GM21528 (cell line): ENCODE results near the gene ARSJ.
"Not testable (repeated sequence)": the region's sequence is repeated elsewhere in the genome, so short reads cannot be mapped to it uniquely, and the experiment has no call there.

Source experiments
- ATAC-seq: cut with Tn5 transposase; IDR thresholded peaks from one replicate; pipeline ENCODE4 v1.9.1; 2021; ENCODE audit warnings: mild to moderate bottlenecking, moderate library complexity; ENCODE audit not compliant: unreplicated experiment, low FRiP score

The ARSJ gene

GRCh38 chr4:113959539-113959937 lies 19.9 kb downstream of the ARSJ start:
- no peak for ATAC-seq

- ATAC-seq, result no peak
Observed at GRCh38 chr4:113958766-113959538, 20.5 kb downstream of the ARSJ start.

- no peak for ATAC-seq
Observed at GRCh38 chr4:113957956-113958355, 21.5 kb downstream of the ARSJ start.

GRCh38 chr4:113955948-113956347 lies 23.5 kb downstream of the ARSJ start:
- no peak for ATAC-seq

GRCh38 chr4:113955411-113955810 lies 24.0 kb downstream of the ARSJ start:
- no peak for ATAC-seq

GRCh38 chr4:113953888-113954287 lies 25.6 kb downstream of the ARSJ start:
- no peak for ATAC-seq

- peak; percentile 92 for ATAC-seq
Observed at GRCh38 chr4:113952452-113953029, 26.9 kb downstream of the ARSJ start.

DNA sequence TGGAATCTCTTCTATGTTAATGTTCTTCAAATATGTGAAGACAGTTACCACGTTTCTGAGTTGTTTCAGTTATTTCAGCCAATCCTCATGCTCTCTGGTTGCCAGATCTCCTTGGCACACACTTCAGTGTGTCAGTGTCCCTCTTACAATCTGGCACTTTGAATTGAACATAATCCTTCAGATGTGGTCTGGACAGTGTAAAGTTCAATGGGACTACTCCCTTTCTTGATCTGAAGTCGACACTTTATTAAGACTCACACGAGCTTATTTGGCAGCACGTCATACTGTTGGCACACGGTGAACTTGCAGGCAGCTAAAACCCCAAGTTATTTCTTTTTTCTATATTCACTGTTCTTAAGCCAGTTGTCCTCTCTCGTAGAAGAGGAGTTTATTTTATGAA lies 28.2 kb downstream of the ARSJ start:
- no peak for ATAC-seq

GRCh38 chr4:113950207-113950606 lies 29.2 kb downstream of the ARSJ start:
- ATAC-seq, result no peak

- ATAC-seq, result no peak
Observed at GRCh38 chr4:113947484-113947883, 32.0 kb downstream of the ARSJ start.

- no peak for ATAC-seq
Observed at GRCh38 chr4:113945906-113946305, 33.5 kb downstream of the ARSJ start.

DNA sequence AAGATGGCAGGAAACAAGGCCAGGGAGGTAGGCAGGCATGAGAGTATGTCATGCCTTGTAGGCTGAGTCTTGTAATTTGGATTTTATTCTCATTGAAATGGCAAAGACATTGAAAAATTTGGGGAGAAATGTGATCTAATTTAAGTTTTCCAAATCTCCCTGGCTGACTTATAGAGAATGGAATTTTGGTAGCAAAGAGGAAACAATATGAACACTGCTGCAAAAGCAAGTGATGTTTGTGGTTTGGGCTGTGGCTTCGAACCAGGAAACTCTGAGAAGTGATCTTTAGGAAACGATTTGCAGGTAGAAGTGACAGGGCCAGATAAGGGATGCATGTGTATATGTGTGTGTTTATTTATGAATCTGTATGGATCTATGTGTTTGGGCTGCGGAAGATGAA lies 35.6 kb downstream of the ARSJ start:
- no peak for ATAC-seq

GRCh38 chr4:113943085-113943484 lies 36.4 kb downstream of the ARSJ start:
- no peak for ATAC-seq

GRCh38 chr4:113941836-113942235 lies 37.6 kb downstream of the ARSJ start:
- ATAC-seq, result no peak

DNA sequence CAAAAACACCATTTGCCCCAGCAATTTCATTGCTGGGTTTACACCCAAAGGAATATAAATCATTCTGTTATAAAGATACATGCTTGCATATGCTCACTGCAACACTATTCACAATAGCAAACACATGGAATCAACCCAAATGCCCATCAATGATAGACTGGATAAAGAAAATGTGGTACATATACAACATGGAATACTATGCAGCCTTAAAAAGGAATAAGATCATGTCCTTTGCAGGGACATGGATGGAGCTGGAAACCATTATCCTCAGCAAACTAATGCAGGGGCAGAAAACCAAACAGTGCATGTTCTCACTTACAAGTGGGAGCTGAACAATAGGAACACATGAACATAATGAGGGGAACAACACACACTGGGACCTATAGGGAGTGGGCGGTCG lies 39.3 kb downstream of the ARSJ start:
- ATAC-seq, result not testable (repeated sequence)

DNA sequence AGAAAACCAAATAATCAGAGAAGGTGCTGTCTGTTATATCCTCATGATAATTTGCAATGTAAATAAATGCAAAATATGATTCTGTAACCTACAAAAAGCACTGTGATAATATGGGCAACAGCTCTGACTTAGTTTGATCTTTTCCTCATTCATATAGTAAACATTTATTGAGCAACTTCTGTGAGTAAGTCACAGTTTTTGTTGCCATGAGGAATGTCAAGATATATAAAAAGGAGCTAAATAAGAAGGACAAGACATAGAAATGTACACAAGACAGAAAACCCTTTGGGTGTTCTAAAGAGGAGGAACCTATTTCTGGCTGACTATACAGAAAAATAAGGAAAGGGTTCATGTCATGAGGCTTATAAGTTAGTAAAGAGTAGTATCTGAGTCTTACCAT lies 44.3 kb downstream of the ARSJ start:
- ATAC-seq, result no peak

DNA sequence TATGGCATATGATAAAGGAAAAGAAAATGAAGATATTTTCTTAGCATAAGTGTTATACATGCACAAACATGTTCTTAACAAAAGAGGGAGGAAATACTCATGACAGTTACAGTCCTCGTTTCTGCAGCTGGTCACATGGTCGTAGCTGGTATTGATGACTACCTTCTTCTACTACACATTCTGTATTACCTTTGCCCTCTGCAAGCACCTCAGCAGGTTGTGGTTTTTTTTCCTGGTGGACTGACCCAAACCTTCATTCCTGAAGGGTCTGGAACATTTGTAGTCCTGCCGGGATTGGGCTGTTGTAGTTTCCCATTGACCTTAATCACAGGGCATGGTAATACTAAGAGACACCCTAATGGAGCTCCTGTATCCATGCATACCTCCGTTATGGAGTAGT lies 54.7 kb downstream of the ARSJ start:
- ATAC-seq, result not testable (repeated sequence)

GRCh38 chr4:113921089-113921794 lies 58.2 kb downstream of the ARSJ start:
- no peak for ATAC-seq

DNA sequence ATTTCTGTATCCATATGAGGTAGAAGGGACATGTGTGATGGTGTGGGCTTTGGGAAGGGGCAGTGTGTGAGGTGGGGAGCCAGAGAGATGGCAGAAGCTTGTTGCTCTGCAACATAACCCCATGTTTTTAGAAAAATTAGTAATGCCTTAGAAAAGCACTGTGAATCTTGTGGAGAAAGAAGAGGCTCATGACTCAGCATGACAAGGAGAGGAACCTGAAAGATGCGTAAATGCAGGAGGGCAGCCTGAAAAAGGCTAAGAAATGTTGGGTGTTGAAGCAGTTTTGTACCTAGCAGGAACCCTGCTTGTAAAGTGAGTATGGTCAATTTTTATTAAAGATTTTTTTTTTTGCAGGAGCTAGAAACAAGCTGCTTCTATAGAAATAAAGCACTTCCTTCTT lies 59.8 kb downstream of the ARSJ start:
- ATAC-seq, result no peak

GRCh38 chr4:113919145-113919544 lies 60.3 kb downstream of the ARSJ start:
- no peak for ATAC-seq

DNA sequence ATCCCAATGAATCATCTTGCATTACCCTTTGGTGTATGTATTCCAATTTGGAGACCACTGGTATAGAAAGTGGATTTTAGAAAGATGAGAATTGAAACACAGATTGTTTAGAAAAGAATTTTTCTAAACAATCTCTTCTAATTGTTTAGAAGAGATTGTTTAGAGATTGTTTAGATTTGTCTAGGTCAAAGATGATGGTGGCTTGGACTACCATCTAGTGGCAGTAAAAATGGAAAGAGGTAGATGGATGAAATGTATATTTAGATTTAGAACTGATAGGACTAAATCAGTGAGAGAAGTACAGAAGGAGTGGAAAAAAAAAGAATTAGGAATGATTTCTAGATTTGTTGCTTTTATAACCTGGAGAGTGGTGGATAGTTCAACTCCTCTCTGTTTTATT lies 70.6 kb downstream of the ARSJ start:
- no peak for ATAC-seq

- no peak for ATAC-seq
Observed at GRCh38 chr4:113907559-113907958, 71.9 kb downstream of the ARSJ start.
